PC-3 (cell line): ENCODE results near the gene UBE2U. TPM values are rescaled to one million over a fixed set of nuclear protein-coding genes. Genes with fewer than 3 reads are reported as not detected.

Experiments
- ATAC-seq: fragments of 200-7000 bp; cut with Tn5 transposase; 2 replicates; pipeline ENCODE4 v1.9.1; 2020; ENCODE audit warnings: mild to moderate bottlenecking, moderate library complexity
- BruUV-seq: library from RNA; stranded (reverse); fragments of 400-500 nt; replicated peaks from 2 replicates; lab custom pipeline; 2021; lab: Mats Ljungman, UMichigan
- CTCF ChIA-PET: fragments of 300-600 bp; sonication (Branson Sonifier 250); formaldehyde crosslinking; loops from one replicate; lab custom pipeline; 2022; ENCODE audit warnings: antibody characterized with exemption; lab: Charles Lee
- POLR2A ChIA-PET: fragments of 300-600 bp; sonication (Branson Sonifier 250); formaldehyde crosslinking; loops from one replicate; lab custom pipeline; 2022; ENCODE audit warnings: antibody characterized with exemption; ENCODE audit not compliant: unreplicated experiment; lab: Charles Lee
- DNase-seq: peaks from one replicate; pipeline ENCODE4 v3.0.0-alpha.2; 2015
- H2AFZ ChIP-seq: fragments of 300-600 bp; sonication (generic); 2 replicates; pipeline ENCODE4 v1.6.0; 2016; ENCODE audit warnings: antibody characterized with exemption, low read length
- H3F3A ChIP-seq: fragments of 300-600 bp; sonication (generic); one replicate; pipeline ENCODE4 v1.6.0; 2017; ENCODE audit warnings: antibody characterized with exemption, low read length, control low read depth, mild to moderate bottlenecking; ENCODE audit not compliant: unreplicated experiment
- H3K27ac ChIP-seq: fragments of 300-600 bp; sonication (generic); 2 replicates; pipeline ENCODE4 v1.5.1; 2016; ENCODE audit warnings: mild to moderate bottlenecking, low read length
- H3K27me3 ChIP-seq: fragments of 300-600 bp; sonication (generic); 2 replicates; pipeline ENCODE4 v1.6.1; 2016; ENCODE audit warnings: low read length, mixed read lengths
- H3K36me3 ChIP-seq: fragments of 300-600 bp; sonication (generic); 2 replicates; pipeline ENCODE4 v1.6.1; 2016; ENCODE audit warnings: low read depth, mixed run types, low read length, mixed read lengths
- H3K4me1 ChIP-seq: fragments of 300-600 bp; sonication (generic); 2 replicates; pipeline ENCODE4 v1.5.1; 2016; ENCODE audit warnings: low read length; ENCODE audit not compliant: insufficient read depth
- H3K4me2 ChIP-seq: fragments of 300-600 bp; sonication (generic); 2 replicates; pipeline ENCODE4 v1.6.0; 2016; ENCODE audit warnings: low read length
- H3K4me3 ChIP-seq: fragments of 300-600 bp; sonication (generic); 2 replicates; pipeline ENCODE4 v1.5.1; 2016; ENCODE audit warnings: mild to moderate bottlenecking, low read length, mixed read lengths
- H3K79me2 ChIP-seq: fragments of 300-600 bp; sonication (generic); 2 replicates; pipeline ENCODE4 v1.6.1; 2017; ENCODE audit warnings: low read length, mixed read lengths
- H3K9ac ChIP-seq: fragments of 300-600 bp; sonication (generic); 2 replicates; pipeline ENCODE4 v1.6.0; 2016; ENCODE audit warnings: mild to moderate bottlenecking, low read length
- H3K9me2 ChIP-seq: fragments of 300-600 bp; sonication (generic); replicated peaks from 2 replicates; pipeline ENCODE4 v1.6.1; 2016; ENCODE audit warnings: mixed run types, low read length, mixed read lengths
- H3K9me3 ChIP-seq: fragments of 300-600 bp; sonication (generic); 2 replicates; pipeline ENCODE4 v1.6.1; 2016; ENCODE audit warnings: low read length, mixed read lengths
- H4K20me1 ChIP-seq: fragments of 300-600 bp; sonication (generic); 2 replicates; pipeline ENCODE4 v1.6.1; 2016; ENCODE audit warnings: low read length, mixed read lengths
- CTCF ChIP-seq: fragments of 300-600 bp; sonication (generic); conservative IDR thresholded peaks from 2 replicates; pipeline ENCODE4 v1.5.1; 2017; ENCODE audit warnings: antibody characterized with exemption, low read depth, mild to moderate bottlenecking, low read length
- EZH2 ChIP-seq: fragments of 300-600 bp; sonication (generic); IDR thresholded peaks from one replicate; pipeline ENCODE4 v1.6.1; 2017; ENCODE audit warnings: antibody characterized with exemption, mild to moderate bottlenecking, low read length; ENCODE audit not compliant: unreplicated experiment
- EZH2phosphoT487 ChIP-seq: fragments of 300-600 bp; sonication (generic); IDR thresholded peaks from 2 replicates; pipeline ENCODE4 v1.6.1; 2018; ENCODE audit warnings: mild to moderate bottlenecking, antibody characterized with exemption, low read length, borderline replicate concordance
- intact Hi-C: fragments of 100-400 bp; cut with micrococcal nuclease; formaldehyde crosslinking; loops from 2 replicates; pipeline ENCODE4 v1.9.0; 2023
- total RNA-seq: library from RNA; depleted of rRNA; stranded (reverse); fragments of >200 nt; gene quantifications from 2 replicates; pipeline ENCODE4 v1.2.3, GENCODE V29; 2014

Gene UBE2U
- total RNA-seq, 1 experiment from 2014 or later = not detected

- H3K9me3 ChIP-seq = no peaks in the 10 kb centered on the region
- no peak overlapping the region for H2AFZ ChIP-seq
- H3K9me2 ChIP-seq = no peaks in the 10 kb centered on the region
- TF ChIP-seq EZH2 (no peak), CTCF (no peak), EZH2phosphoT487 (no peak)
- H3K4me3 ChIP-seq = no peak overlapping the region
- no peak for DNase-seq
- peak; percentile 29 for ATAC-seq
- H4K20me1 ChIP-seq = no peaks in the 10 kb centered on the region
- no peaks in the 10 kb centered on the region for H3F3A ChIP-seq
- no peak overlapping the region for H3K4me2 ChIP-seq
- intact Hi-C loops = loop anchor here (5.0 kb wide), 2 partner anchors 81 to 544 kb away; no protein-coding TSS in a partner anchor
- H3K9ac ChIP-seq = no peak overlapping the region
- no peaks in the 10 kb centered on the region for H3K79me2 ChIP-seq
- H3K27ac ChIP-seq = no peak overlapping the region
- H3K27me3 ChIP-seq = no peaks in the 10 kb centered on the region
- no peaks in the 10 kb centered on the region for H3K4me1 ChIP-seq
- H3K36me3 ChIP-seq = no peaks in the 10 kb centered on the region
- BruUV-seq = no TSS peak
- ChIA-PET POLR2A (interaction anchor here (0.7 kb wide), 1 partner anchor 498 kb away, joined by 3 read pairs; no protein-coding TSS in a partner anchor), CTCF (no interaction called here)
These were observed 42.0 kb upstream of the UBE2U start for GRCh38 chr1:64161357-64161941.

- H3K9me3 ChIP-seq = no peaks in the 10 kb centered on the region
- ChIA-PET POLR2A (no interaction called here), CTCF (no interaction called here)
- no peak for DNase-seq
- H3K4me2 ChIP-seq = no peak overlapping the region
- no peaks in the 10 kb centered on the region for H3K79me2 ChIP-seq
- H2AFZ ChIP-seq = no peak overlapping the region
- intact Hi-C loops = loop anchor here (5.0 kb wide), 2 partner anchors 80 to 545 kb away; no protein-coding TSS in a partner anchor
- H3K9ac ChIP-seq = no peak overlapping the region
- no peaks in the 10 kb centered on the region for H3K4me1 ChIP-seq
- no peak for ATAC-seq
- no TSS peak for BruUV-seq
- no peak overlapping the region for H3K27ac ChIP-seq
- H3K9me2 ChIP-seq = no peaks in the 10 kb centered on the region
- no peak overlapping the region for H3K4me3 ChIP-seq
- no peaks in the 10 kb centered on the region for H3K27me3 ChIP-seq
- no peaks in the 10 kb centered on the region for H3K36me3 ChIP-seq
- no peaks in the 10 kb centered on the region for H4K20me1 ChIP-seq
- H3F3A ChIP-seq = no peaks in the 10 kb centered on the region
- TF ChIP-seq EZH2phosphoT487 = no peak
- no peak for TF ChIP-seq EZH2
- no peak for TF ChIP-seq CTCF
These were observed 41.3 kb upstream of the UBE2U start for GRCh38 chr1:64162151-64162550.

- Histone ChIP-seq H3K27ac (no peak overlapping the region), H2AFZ (no peak overlapping the region), H3K27me3 (no peaks in the 10 kb centered on the region), H3K9me2 (no peaks in the 10 kb centered on the region), H3K36me3 (no peaks in the 10 kb centered on the region), H3K79me2 (no peaks in the 10 kb centered on the region), H3K4me3 (no peak overlapping the region), H4K20me1 (no peaks in the 10 kb centered on the region), H3K9ac (no peak overlapping the region), H3F3A (no peaks in the 10 kb centered on the region), H3K9me3 (no peaks in the 10 kb centered on the region), H3K4me1 (no peaks in the 10 kb centered on the region), H3K4me2 (no peak overlapping the region)
- intact Hi-C loops = loop anchor here (5.0 kb wide), 2 partner anchors 79 to 546 kb away; no protein-coding TSS in a partner anchor
- no TSS peak for BruUV-seq
- POLR2A ChIA-PET = no interaction called here
- DNase-seq (no peak), ATAC-seq (no peak)
- no peak for TF ChIP-seq EZH2
- no peak for TF ChIP-seq CTCF
- no peak for TF ChIP-seq EZH2phosphoT487
- CTCF ChIA-PET = interaction anchor here (1.2 kb wide), 1 partner anchor 25 kb away, joined by 3 read pairs; no protein-coding TSS in a partner anchor
These were observed 40.6 kb upstream of the UBE2U start for GRCh38 chr1:64162804-64163203.
